KOPT-K1 (cell line): Measurements from ENCODE around the gene SPATA22.
"Not testable (repeated sequence)": the region's sequence is repeated elsewhere in the genome, so short reads cannot be mapped to it uniquely, and the experiment has no call there.

ENCODE experiments used
- H3K27ac ChIP-seq: fragments of 200-600 bp; sonication (generic); 2 replicates; pipeline ENCODE4 v1.5.1; 2016; ENCODE audit warnings: antibody characterized with exemption, mild to moderate bottlenecking, low read depth, low read length; ENCODE audit not compliant: poor library complexity, severe bottlenecking
- H3K36me3 ChIP-seq: fragments of 200-600 bp; sonication (generic); 2 replicates; pipeline ENCODE4 v1.5.1; 2017; ENCODE audit warnings: antibody characterized with exemption, mild to moderate bottlenecking, low read length, moderate library complexity; ENCODE audit not compliant: insufficient read depth
- H3K9me3 ChIP-seq: fragments of 200-600 bp; sonication (generic); 2 replicates; pipeline ENCODE4 v1.5.1; 2017; ENCODE audit warnings: antibody characterized with exemption, low read length, mild to moderate bottlenecking; ENCODE audit not compliant: insufficient read depth, poor library complexity, severe bottlenecking

The SPATA22 gene

GRCh38 chr17:3471599-3471998 is at the start of gene SPATA22:
Gene SPATA22 (minus strand): TSS chr17:3471819. CDS start chr17:3469325, 2,494 bp downstream.
- Histone ChIP-seq H3K9me3 (no peaks in the 10 kb centered on the region), H3K27ac (no peak within 1 kb of the TSS), H3K36me3 (no peaks in the 10 kb centered on the region)

GRCh38 chr17:3519472-3519871 is 47.9 kb upstream of the SPATA22 start:
- not testable (repeated sequence) for H3K27ac ChIP-seq, H3K9me3 ChIP-seq

GRCh38 chr17:3514873-3515272 is 43.3 kb upstream of the SPATA22 start:
- Histone ChIP-seq H3K36me3 (no peaks in the 10 kb centered on the region), H3K9me3 (no peaks in the 10 kb centered on the region), H3K27ac (no peak overlapping the region)

More at GRCh38 chr17:3519472-3519871, 47.9 kb upstream of the SPATA22 start:
- not testable (repeated sequence) for H3K36me3 ChIP-seq

GRCh38 chr17:3514167-3514566 is 42.5 kb upstream of the SPATA22 start:
- H3K27ac ChIP-seq, H3K9me3 ChIP-seq, H3K36me3 ChIP-seq: not testable (repeated sequence)

GRCh38 chr17:3513305-3514035 is 41.9 kb upstream of the SPATA22 start:
- H3K9me3 ChIP-seq: no peaks in the 10 kb centered on the region
- no peak overlapping the region for H3K27ac ChIP-seq
- H3K36me3 ChIP-seq: no peaks in the 10 kb centered on the region

- Histone ChIP-seq H3K36me3 (no peaks in the 10 kb centered on the region), H3K27ac (no peak overlapping the region), H3K9me3 (no peaks in the 10 kb centered on the region)
These were observed 41.0 kb upstream of the SPATA22 start for GRCh38 chr17:3512505-3513171.

- H3K27ac ChIP-seq: no peak overlapping the region
These were observed 40.4 kb upstream of the SPATA22 start for GRCh38 chr17:3511852-3512504.

GRCh38 chr17:3510090-3510489 is 38.5 kb upstream of the SPATA22 start:
- no peaks in the 10 kb centered on the region for H3K9me3 ChIP-seq
- H3K27ac ChIP-seq: no peak overlapping the region
- no peaks in the 10 kb centered on the region for H3K36me3 ChIP-seq

More at GRCh38 chr17:3511852-3512504, 40.4 kb upstream of the SPATA22 start:
- Histone ChIP-seq H3K9me3 (no peaks in the 10 kb centered on the region), H3K36me3 (no peaks in the 10 kb centered on the region)

GRCh38 chr17:3507869-3508268 is 36.2 kb upstream of the SPATA22 start:
- no peaks in the 10 kb centered on the region for H3K9me3 ChIP-seq

GRCh38 chr17:3507071-3507470 is 35.5 kb upstream of the SPATA22 start:
- H3K27ac ChIP-seq: no peak overlapping the region
- no peaks in the 10 kb centered on the region for H3K36me3 ChIP-seq
- no peaks in the 10 kb centered on the region for H3K9me3 ChIP-seq

More at GRCh38 chr17:3507869-3508268, 36.2 kb upstream of the SPATA22 start:
- Histone ChIP-seq H3K27ac (no peak overlapping the region), H3K36me3 (no peaks in the 10 kb centered on the region)

GRCh38 chr17:3506054-3506453 is 34.4 kb upstream of the SPATA22 start:
- Histone ChIP-seq H3K9me3 (no peaks in the 10 kb centered on the region), H3K27ac (no peak overlapping the region), H3K36me3 (no peaks in the 10 kb centered on the region)

- H3K27ac ChIP-seq: no peak overlapping the region
- H3K36me3 ChIP-seq: no peaks in the 10 kb centered on the region
- no peaks in the 10 kb centered on the region for H3K9me3 ChIP-seq
These were observed 33.4 kb upstream of the SPATA22 start for GRCh38 chr17:3505008-3505407.

- Histone ChIP-seq H3K36me3 (no peaks in the 10 kb centered on the region), H3K9me3 (no peaks in the 10 kb centered on the region), H3K27ac (no peak overlapping the region)
These were observed 31.7 kb upstream of the SPATA22 start for GRCh38 chr17:3503285-3503684.

- Histone ChIP-seq H3K36me3 (no peaks in the 10 kb centered on the region), H3K9me3 (no peaks in the 10 kb centered on the region), H3K27ac (no peak overlapping the region)
These were observed 30.8 kb upstream of the SPATA22 start for GRCh38 chr17:3502466-3502865.

GRCh38 chr17:3501344-3501743 is 29.7 kb upstream of the SPATA22 start:
- Histone ChIP-seq H3K36me3 (no peaks in the 10 kb centered on the region), H3K27ac (no peak overlapping the region), H3K9me3 (no peaks in the 10 kb centered on the region)
